OCI-LY3 (cell line): ENCODE results near the gene DUSP14.
A peak's percentile ranks its signal among the peaks of the same experiment; 100 is the strongest.

Experiments
- H2AFZ ChIP-seq: fragments of 200-600, 300-600 bp; shearing (Covaris generic); 2 replicates; pipeline ENCODE4 v1.6.0; 2014; ENCODE audit warnings: antibody characterized with exemption, low read depth, low read length
- H3K27ac ChIP-seq: fragments of 200-600, 300-600 bp; sonication (generic); 2 replicates; pipeline ENCODE4 v1.5.1; 2014; ENCODE audit warnings: mild to moderate bottlenecking, low read length, moderate library complexity, mixed read lengths
- H3K27me3 ChIP-seq: fragments of 200-600, 300-600 bp; sonication (generic); 2 replicates; pipeline ENCODE4 v1.6.1; 2014; ENCODE audit warnings: low read depth, low read length, mixed read lengths
- H3K36me3 ChIP-seq: fragments of 200-600, 300-600 bp; sonication (generic); replicated peaks from 2 replicates; pipeline ENCODE3; 2014; ENCODE audit warnings: low read depth, low read length, mixed read lengths
- H3K4me1 ChIP-seq: fragments of 300-600, 200-600 bp; sonication (generic); 2 replicates; pipeline ENCODE4 v1.6.1; 2014; ENCODE audit warnings: low read length, mixed read lengths
- H3K4me2 ChIP-seq: fragments of 200-600, 300-600 bp; sonication (generic); 2 replicates; pipeline ENCODE4 v1.6.1; 2014; ENCODE audit warnings: low read length, mixed read lengths
- H3K4me3 ChIP-seq: fragments of 300-600, 200-600 bp; sonication (generic); 2 replicates; pipeline ENCODE4 v1.5.1; 2014; ENCODE audit warnings: antibody characterized with exemption, mild to moderate bottlenecking, low read length, moderate library complexity
- H3K79me2 ChIP-seq: fragments of 300-600, 200-600 bp; shearing (Covaris generic); 2 replicates; pipeline ENCODE4 v1.6.1; 2014; ENCODE audit warnings: mild to moderate bottlenecking, low read length, mixed read lengths
- H3K9ac ChIP-seq: fragments of 300-600, 200-600 bp; shearing (Covaris generic); 2 replicates; pipeline ENCODE4 v1.6.0; 2014; ENCODE audit warnings: mild to moderate bottlenecking, low read length, moderate library complexity
- H3K9me3 ChIP-seq: fragments of 200-600, 300-600 bp; shearing (Covaris generic); 2 replicates; pipeline ENCODE4 v1.6.1; 2014; ENCODE audit warnings: low read length, mixed read lengths; ENCODE audit not compliant: insufficient read depth
- H4K20me1 ChIP-seq: fragments of 200-600, 300-600 bp; sonication (generic); 2 replicates; pipeline ENCODE4 v1.6.1; 2016; ENCODE audit warnings: low read length, mixed read lengths; ENCODE audit not compliant: insufficient read depth
- CTCF ChIP-seq: fragments of 200-600, 300-600 bp; sonication (generic); IDR thresholded peaks from 2 replicates; pipeline ENCODE4 v1.5.1; 2014; ENCODE audit warnings: antibody characterized with exemption, low read length, low read depth
- EZH2phosphoT487 ChIP-seq: fragments of 200-600 bp; shearing (Covaris generic); IDR thresholded peaks from 2 replicates; pipeline ENCODE4 v1.6.1; 2018; ENCODE audit warnings: antibody characterized with exemption, mixed run types, low read depth

Gene DUSP14

GRCh38 chr17:37490638-37491614 is 1.2 kb downstream of the DUSP14 start:
- Histone ChIP-seq H3K4me2 (peak overlapping the region; percentile 78), H4K20me1 (no peaks in the 10 kb centered on the region), H3K79me2 (peaks cover 29% of the 10 kb centered on the region), H3K27ac (no peak overlapping the region), H3K4me1 (peaks cover 21% of the 10 kb centered on the region), H3K9me3 (no peaks in the 10 kb centered on the region), H2AFZ (peak overlapping the region; percentile 34), H3K4me3 (peak overlapping the region; percentile 93), H3K9ac (peak overlapping the region; percentile 61), H3K27me3 (no peaks in the 10 kb centered on the region), H3K36me3 (no peaks in the 10 kb centered on the region)
- TF ChIP-seq CTCF: no peak
- TF ChIP-seq EZH2phosphoT487: no peak

DNA sequence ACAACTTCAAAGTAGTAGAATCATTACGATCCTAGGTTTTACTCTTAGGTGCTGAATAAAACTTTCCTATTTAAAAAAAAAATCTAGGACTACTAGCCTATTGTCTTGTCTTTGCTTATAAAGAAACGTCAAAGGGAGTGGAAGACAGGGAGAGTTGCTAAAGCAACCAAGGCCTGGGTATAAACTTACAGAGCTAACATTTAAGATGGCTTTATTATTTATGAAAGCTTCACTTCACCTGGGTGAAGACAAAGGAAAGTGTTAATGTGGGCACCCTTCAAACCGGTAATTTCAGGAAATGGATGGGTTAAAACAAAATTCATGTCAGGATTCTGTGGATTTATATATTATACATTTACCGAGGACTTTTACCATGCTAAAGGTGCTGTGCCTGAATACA is 2.5 kb downstream of the DUSP14 start:
- Histone ChIP-seq H3K9ac (no peak overlapping the region), H3K9me3 (no peaks in the 10 kb centered on the region), H2AFZ (no peak overlapping the region), H3K4me2 (no peak overlapping the region), H3K4me1 (peaks cover 21% of the 10 kb centered on the region), H4K20me1 (no peaks in the 10 kb centered on the region), H3K27ac (no peak overlapping the region), H3K36me3 (no peaks in the 10 kb centered on the region), H3K4me3 (no peak overlapping the region), H3K79me2 (peaks cover 29% of the 10 kb centered on the region), H3K27me3 (no peaks in the 10 kb centered on the region)
- TF ChIP-seq EZH2phosphoT487: no peak
- TF ChIP-seq CTCF: no peak

- no peak overlapping the region for H3K4me2 ChIP-seq
- H3K9me3 ChIP-seq: no peaks in the 10 kb centered on the region
- peaks cover 16% of the 10 kb centered on the region for H3K4me1 ChIP-seq
- no peak for TF ChIP-seq EZH2phosphoT487
- no peak for TF ChIP-seq CTCF
- H3K79me2 ChIP-seq: peaks cover 29% of the 10 kb centered on the region
- H4K20me1 ChIP-seq: no peaks in the 10 kb centered on the region
- no peaks in the 10 kb centered on the region for H3K36me3 ChIP-seq
- H3K4me3 ChIP-seq: no peak overlapping the region
- H3K9ac ChIP-seq: no peak overlapping the region
- no peaks in the 10 kb centered on the region for H3K27me3 ChIP-seq
- no peak overlapping the region for H3K27ac ChIP-seq
- H2AFZ ChIP-seq: no peak overlapping the region
These were observed 3.7 kb downstream of the DUSP14 start for GRCh38 chr17:37493249-37494027.

DNA sequence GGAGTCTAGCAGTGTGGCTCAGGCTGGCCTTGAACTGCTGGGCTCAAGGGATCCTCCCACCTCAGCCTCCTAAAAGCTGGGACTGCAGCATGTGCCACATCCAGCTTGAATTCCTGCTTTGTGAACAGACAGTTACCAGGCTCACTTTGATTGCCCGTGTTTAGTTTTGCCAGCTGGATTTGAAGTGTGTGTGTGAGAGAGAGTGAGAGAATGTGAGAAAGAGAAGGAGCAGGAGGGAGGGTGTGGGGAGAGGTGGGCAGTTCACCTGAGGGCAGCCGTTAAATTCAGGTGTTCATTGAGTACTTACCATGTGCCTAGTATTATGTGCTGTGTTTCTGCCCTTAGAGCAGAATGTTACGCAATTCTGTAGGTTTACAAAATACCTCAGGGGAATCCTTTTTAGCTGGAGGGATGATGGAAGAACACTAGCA is 4.7 kb downstream of the DUSP14 start:
- Histone ChIP-seq H3K9ac (no peak overlapping the region), H3K27ac (no peak overlapping the region), H3K79me2 (peaks cover 31% of the 10 kb centered on the region), H3K27me3 (no peaks in the 10 kb centered on the region), H3K36me3 (no peaks in the 10 kb centered on the region), H3K4me1 (peaks cover 13% of the 10 kb centered on the region), H3K4me2 (no peak overlapping the region), H3K4me3 (no peak overlapping the region), H2AFZ (no peak overlapping the region), H3K9me3 (no peaks in the 10 kb centered on the region), H4K20me1 (no peaks in the 10 kb centered on the region)
- no peak for TF ChIP-seq CTCF
- TF ChIP-seq EZH2phosphoT487: no peak
